Measurements from ENCODE around the gene DLEC1. TPM values are rescaled to one million over a fixed set of nuclear protein-coding genes. Genes with fewer than 3 reads are reported as not detected.

DLEC1 gene
- polyA plus RNA-seq, 1 donor from 2014 or later: 0.25 TPM

GRCh38 chr3:38019658-38020341, 19.2 kb upstream of the DLEC1 start:
- H3K79me2 ChIP-seq (replicated peaks; ENCODE audit: insufficient read depth, low read length): no peaks in the 10 kb centered on the region
- H3K27ac ChIP-seq (ENCODE audit: low read length): no peak overlapping the region
- no peak overlapping the region for H3K4me3 ChIP-seq (ENCODE audit: low read length)
- no peaks in the 10 kb centered on the region for H3K27me3 ChIP-seq (ENCODE audit: insufficient read depth, low read depth, low read length)
- H3K9me2 ChIP-seq (ENCODE audit: insufficient read depth, low read length): no peaks in the 10 kb centered on the region
- no peak overlapping the region for H2AFZ ChIP-seq (ENCODE audit: low read depth, low read length)
- no peaks in the 10 kb centered on the region for H3K9me3 ChIP-seq (ENCODE audit: low read length)
- H3F3A ChIP-seq (ENCODE audit: insufficient read depth, low read length, poor library complexity, severe bottlenecking): no peaks in the 10 kb centered on the region
- no peak overlapping the region for H3K4me2 ChIP-seq (ENCODE audit: low read length)
- H4K20me1 ChIP-seq (ENCODE audit: insufficient read depth): no peaks in the 10 kb centered on the region
- H3K36me3 ChIP-seq (ENCODE audit: insufficient read depth, low read length): no peaks in the 10 kb centered on the region
- no peak for TF ChIP-seq SMC3 (conservative IDR thresholded peaks at IDR 0.05; ENCODE audit: poor library complexity)
- no peak for TF ChIP-seq EZH2 (IDR thresholded peaks at IDR 0.05; ENCODE audit: borderline replicate concordance, insufficient read depth, low read length, poor library complexity, severe bottlenecking)
- TF ChIP-seq POLR2AphosphoS5 (IDR thresholded peaks at IDR 0.05): no peak
- no peak for TF ChIP-seq CTCF (IDR thresholded peaks at IDR 0.05; ENCODE audit: poor library complexity, severe bottlenecking)
- no peak for TF ChIP-seq TAF1 (IDR thresholded peaks at IDR 0.05; ENCODE audit: low read depth)
- no peak for TF ChIP-seq RAD21 (conservative IDR thresholded peaks at IDR 0.05)
- no peak for TF ChIP-seq REST (IDR thresholded peaks at IDR 0.05; ENCODE audit: borderline replicate concordance)
- no peak for TF ChIP-seq MXI1 (conservative IDR thresholded peaks at IDR 0.05; ENCODE audit: poor library complexity, severe bottlenecking)
- TF ChIP-seq EP300 (conservative IDR thresholded peaks at IDR 0.05; ENCODE audit: poor library complexity, severe bottlenecking): no peak
- no peak overlapping the region for H3K9ac ChIP-seq (ENCODE audit: low read length)

- no peaks in the 10 kb centered on the region for H3F3A ChIP-seq (ENCODE audit: insufficient read depth, low read length, poor library complexity, severe bottlenecking)
- no peaks in the 10 kb centered on the region for H3K79me2 ChIP-seq (replicated peaks; ENCODE audit: insufficient read depth, low read length)
- H3K36me3 ChIP-seq (ENCODE audit: insufficient read depth, low read length): no peaks in the 10 kb centered on the region
- no peak overlapping the region for H3K4me3 ChIP-seq (ENCODE audit: low read length)
- TF ChIP-seq SMC3 (conservative IDR thresholded peaks at IDR 0.05; ENCODE audit: poor library complexity): no peak
- TF ChIP-seq EP300 (conservative IDR thresholded peaks at IDR 0.05; ENCODE audit: poor library complexity, severe bottlenecking): no peak
- TF ChIP-seq CTCF (IDR thresholded peaks at IDR 0.05; ENCODE audit: poor library complexity, severe bottlenecking): no peak
- TF ChIP-seq REST (IDR thresholded peaks at IDR 0.05; ENCODE audit: borderline replicate concordance): no peak
- no peak for TF ChIP-seq MXI1 (conservative IDR thresholded peaks at IDR 0.05; ENCODE audit: poor library complexity, severe bottlenecking)
- H3K27ac ChIP-seq (ENCODE audit: low read length): no peak overlapping the region
- no peaks in the 10 kb centered on the region for H3K27me3 ChIP-seq (ENCODE audit: insufficient read depth, low read depth, low read length)
- no peaks in the 10 kb centered on the region for H3K9me3 ChIP-seq (ENCODE audit: low read length)
- H3K4me2 ChIP-seq (ENCODE audit: low read length): no peak overlapping the region
- no peaks in the 10 kb centered on the region for H3K9me2 ChIP-seq (ENCODE audit: insufficient read depth, low read length)
- H2AFZ ChIP-seq (ENCODE audit: low read depth, low read length): no peak overlapping the region
- H3K9ac ChIP-seq (ENCODE audit: low read length): no peak overlapping the region
- no peaks in the 10 kb centered on the region for H4K20me1 ChIP-seq (ENCODE audit: insufficient read depth)
Measured at GRCh38 chr3:38020342-38020726, 18.7 kb upstream of the DLEC1 start.
